HG03378 (cell line): ENCODE measurements around the gene MCF2L.
"Not testable (repeated sequence)": the region's sequence is repeated elsewhere in the genome, so short reads cannot be mapped to it uniquely, and the experiment has no call there.

Experiments used
- ATAC-seq: cut with Tn5 transposase; IDR thresholded peaks from one replicate; pipeline ENCODE4 v1.9.1; 2021; ENCODE audit warnings: mild to moderate bottlenecking, moderate library complexity; ENCODE audit not compliant: unreplicated experiment

MCF2L gene

GRCh38 chr13:113029487-113030258 lies 60.7 kb downstream of the MCF2L start:
- no peak for ATAC-seq

- not testable (repeated sequence) for ATAC-seq
Measured at GRCh38 chr13:113030259-113030640, 61.2 kb downstream of the MCF2L start.

- ATAC-seq: no peak
Measured at GRCh38 chr13:113031465-113031864, 62.5 kb downstream of the MCF2L start.

- no peak for ATAC-seq
Measured at GRCh38 chr13:113032291-113032690, 63.3 kb downstream of the MCF2L start.

GRCh38 chr13:113033054-113033850 lies 64.2 kb downstream of the MCF2L start:
- ATAC-seq: no peak

GRCh38 chr13:113034451-113035212 lies 65.6 kb downstream of the MCF2L start:
- ATAC-seq: no peak

- no peak for ATAC-seq
Measured at GRCh38 chr13:113035213-113035800, 66.3 kb downstream of the MCF2L start.

- no peak for ATAC-seq
Measured at GRCh38 chr13:113036401-113036800, 67.4 kb downstream of the MCF2L start.

GRCh38 chr13:113040031-113040430 lies 71.0 kb downstream of the MCF2L start:
- ATAC-seq: no peak

GRCh38 chr13:113040597-113041292 lies 71.7 kb downstream of the MCF2L start:
- ATAC-seq: no peak

- no peak for ATAC-seq
Measured at GRCh38 chr13:113041293-113041690, 72.3 kb downstream of the MCF2L start.

- ATAC-seq: no peak
Measured at GRCh38 chr13:113041896-113042295, 72.9 kb downstream of the MCF2L start.

- no peak for ATAC-seq
Measured at GRCh38 chr13:113042456-113042855, 73.4 kb downstream of the MCF2L start.

- no peak for ATAC-seq
Measured at GRCh38 chr13:113043001-113043630, 74.1 kb downstream of the MCF2L start.

GRCh38 chr13:113043931-113044330 lies 74.9 kb downstream of the MCF2L start:
- no peak for ATAC-seq

GRCh38 chr13:113044391-113045114 lies 75.5 kb downstream of the MCF2L start:
- no peak for ATAC-seq

GRCh38 chr13:113045251-113046127 lies 76.5 kb downstream of the MCF2L start:
- no peak for ATAC-seq

- no peak for ATAC-seq
Measured at GRCh38 chr13:113046128-113046882, 77.3 kb downstream of the MCF2L start.
